NB4 (cell line): ENCODE results near the gene QRFPR.

ENCODE experiments used
- DNase-seq: peaks from one replicate; pipeline ENCODE4 v3.0.0; 2010; ENCODE audit warnings: low read depth
- H3K4me3 ChIP-seq: one replicate; pipeline ENCODE4 v1.5.1; 2011; ENCODE audit warnings: mild to moderate bottlenecking, low read depth, low read length, moderate library complexity
- CTCF ChIP-seq: IDR thresholded peaks from one replicate; pipeline ENCODE4 v1.5.1; 2012; ENCODE audit warnings: low read depth, low read length
- MAX ChIP-seq: IDR thresholded peaks from 2 replicates; pipeline ENCODE4 v1.6.1; 2011; ENCODE audit warnings: low read depth, low read length
- MYC ChIP-seq: IDR thresholded peaks from 2 replicates; pipeline ENCODE4 v1.6.1; 2011; ENCODE audit warnings: low read depth, low read length
- POLR2A ChIP-seq: IDR thresholded peaks from 2 replicates; pipeline ENCODE4 v1.6.1; 2011; ENCODE audit warnings: mild to moderate bottlenecking; ENCODE audit not compliant: insufficient read length; ENCODE audit errors: extremely low read depth

Gene QRFPR

GRCh38 chr4:121338518-121338917, 42.3 kb downstream of the QRFPR start:
- no peak for TF ChIP-seq POLR2A
- TF ChIP-seq MAX: no peak
- no peak for TF ChIP-seq CTCF
- no peak for TF ChIP-seq MYC
- no peak for DNase-seq
- no peak overlapping the region for H3K4me3 ChIP-seq

- DNase-seq: no peak
- TF ChIP-seq MYC (no peak), CTCF (no peak), POLR2A (no peak)
- no peak overlapping the region for H3K4me3 ChIP-seq
Measured at GRCh38 chr4:121336706-121337105, 44.1 kb downstream of the QRFPR start.

GRCh38 chr4:121330180-121330665, 50.6 kb downstream of the QRFPR start:
- TF ChIP-seq CTCF (no peak), MAX (no peak), MYC (no peak), POLR2A (no peak)

GRCh38 chr4:121326597-121326996, 54.2 kb downstream of the QRFPR start:
- H3K4me3 ChIP-seq: no peak overlapping the region
- no peak for DNase-seq
- TF ChIP-seq MAX (no peak), POLR2A (no peak), MYC (no peak), CTCF (no peak)

More at GRCh38 chr4:121330180-121330665, 50.6 kb downstream of the QRFPR start:
- DNase-seq: no peak
- H3K4me3 ChIP-seq: no peak overlapping the region

GRCh38 chr4:121324331-121324730, 56.5 kb downstream of the QRFPR start:
- DNase-seq: no peak
- TF ChIP-seq CTCF (no peak), MYC (no peak), POLR2A (no peak), MAX (no peak)
- no peak overlapping the region for H3K4me3 ChIP-seq

- DNase-seq: no peak
- H3K4me3 ChIP-seq: no peak overlapping the region
- no peak for TF ChIP-seq POLR2A
- TF ChIP-seq MAX: no peak
- TF ChIP-seq CTCF: no peak
- no peak for TF ChIP-seq MYC
Measured at GRCh38 chr4:121321466-121321865, 59.4 kb downstream of the QRFPR start.
